Activated CD8-positive, alpha-beta T cell treated with anti-CD3 and anti-CD28 coated beads, Interleukin-2, amount 10 ng/mL, durations not matched to agents 7 days and 5 days (primary cell): Measurements from ENCODE around the gene RNASE13. TPM values are rescaled to one million over a fixed set of nuclear protein-coding genes. Genes with fewer than 3 reads are reported as not detected.

ENCODE experiments used
- ATAC-seq: fragments of 150-1000 bp; cut with Tn5 transposase; one replicate; pipeline ENCODE4 v1.10.0; 2021; ENCODE audit warnings: moderate library complexity
- CTCF ChIA-PET: fragments of 350-600 bp; sonication (Branson Sonifier 250); formaldehyde crosslinking; loops from one replicate; lab custom pipeline; 2021; ENCODE audit warnings: antibody characterized with exemption; lab: Charles Lee
- POLR2A ChIA-PET: fragments of 350-600 bp; sonication (Branson Sonifier 250); formaldehyde crosslinking; loops from one replicate; lab custom pipeline; 2021; ENCODE audit warnings: antibody characterized with exemption; lab: Charles Lee
- DNase-seq: peaks from one replicate; pipeline ENCODE4 v3.0.0-alpha.2; 2020
- H3K27ac Mint-ChIP-seq: one replicate; pipeline ENCODE4 v1.8.0; 2021; ENCODE audit warnings: mild to moderate bottlenecking, mixed read lengths
- H3K27me3 Mint-ChIP-seq: one replicate; pipeline ENCODE4 v1.8.0; 2021; ENCODE audit warnings: low read depth, mixed read lengths
- H3K36me3 Mint-ChIP-seq: one replicate; pipeline ENCODE4 v1.8.0; 2021; ENCODE audit warnings: low read depth, mixed read lengths
- H3K4me1 Mint-ChIP-seq: one replicate; pipeline ENCODE4 v1.8.0; 2021; ENCODE audit warnings: low read depth, mixed read lengths
- H3K4me3 Mint-ChIP-seq: one replicate; pipeline ENCODE4 v1.8.0; 2021; ENCODE audit warnings: mild to moderate bottlenecking, mixed read lengths
- H3K9me3 Mint-ChIP-seq: one replicate; pipeline ENCODE4 v1.8.0; 2022; ENCODE audit warnings: mixed read lengths; ENCODE audit not compliant: insufficient read depth
- total RNA-seq, 2 experiments: library from RNA; stranded (reverse); gene quantifications; one replicate each; pipeline ENCODE4 v1.2.3, GENCODE V29; 2021

The RNASE13 gene
- total RNA-seq: not detected

GRCh38 chr14:21034707-21035106 is at the start of gene RNASE13:
Gene RNASE13 (minus strand): TSS chr14:21034807. CDS start chr14:21034288, 519 bp downstream.
- no peak within 1 kb of the TSS for H3K4me3 Mint-ChIP-seq
- ChIA-PET POLR2A (interaction anchor here (1.3 kb wide), 1 partner anchor 35 kb away, joined by 3 read pairs; the partner anchor contains the start of gene ARHGEF40), CTCF (interaction anchor here (1.8 to 12.6 kb wide), 2 partner anchors 19 to 33 kb away, joined by 5 to 117 read pairs; no protein-coding TSS in a partner anchor)
- no peaks in the 10 kb centered on the region for H3K9me3 Mint-ChIP-seq
- H3K27ac Mint-ChIP-seq: no peak within 1 kb of the TSS
- no peaks in the 10 kb centered on the region for H3K4me1 Mint-ChIP-seq
- no peaks in the 10 kb centered on the region for H3K36me3 Mint-ChIP-seq
- ATAC-seq (no peak), DNase-seq (no peak)
- peaks cover 14% of the 10 kb centered on the region for H3K27me3 Mint-ChIP-seq

GRCh38 chr14:21084396-21084795 is 49.8 kb upstream of the RNASE13 start:
- Mint-ChIP-seq H3K36me3 (no peaks in the 10 kb centered on the region), H3K4me3 (no peak overlapping the region), H3K4me1 (peaks cover 29% of the 10 kb centered on the region), H3K27me3 (no peaks in the 10 kb centered on the region), H3K9me3 (no peaks in the 10 kb centered on the region), H3K27ac (no peak overlapping the region)
- DNase-seq: no peak
- ChIA-PET POLR2A (no interaction called here), CTCF (interaction anchor here (1.3 to 2.1 kb wide), 4 partner anchors 8 to 69 kb away, joined by 4 to 9 read pairs (median 6); no protein-coding TSS in a partner anchor)
- ATAC-seq: no peak

- CTCF ChIA-PET: interaction anchor here (1.3 to 2.1 kb wide), 5 partner anchors 9 to 69 kb away, joined by 4 to 9 read pairs (median 8); no protein-coding TSS in a partner anchor
- H3K27ac Mint-ChIP-seq: no peak overlapping the region
- no peaks in the 10 kb centered on the region for H3K36me3 Mint-ChIP-seq
- DNase-seq: no peak
- no peaks in the 10 kb centered on the region for H3K27me3 Mint-ChIP-seq
- ATAC-seq: no peak
- H3K9me3 Mint-ChIP-seq: no peaks in the 10 kb centered on the region
- POLR2A ChIA-PET: no interaction called here
- H3K4me1 Mint-ChIP-seq: peaks cover 24% of the 10 kb centered on the region
- no peak overlapping the region for H3K4me3 Mint-ChIP-seq
Measured at GRCh38 chr14:21083565-21084325, 49.1 kb upstream of the RNASE13 start.

GRCh38 chr14:21081521-21082142 is 47.0 kb upstream of the RNASE13 start:
- Mint-ChIP-seq H3K4me1 (peaks cover 6% of the 10 kb centered on the region), H3K27me3 (peaks cover 3% of the 10 kb centered on the region), H3K27ac (no peak overlapping the region), H3K36me3 (no peaks in the 10 kb centered on the region), H3K4me3 (no peak overlapping the region), H3K9me3 (no peaks in the 10 kb centered on the region)
- no peak for DNase-seq
- ATAC-seq: no peak
- ChIA-PET CTCF (interaction anchor here (1.1 to 1.4 kb wide), 2 partner anchors 10 to 67 kb away, joined by 3 to 5 read pairs; no protein-coding TSS in a partner anchor), POLR2A (no interaction called here)

- DNase-seq (no peak), ATAC-seq (no peak)
- Mint-ChIP-seq H3K4me3 (no peak overlapping the region), H3K4me1 (no peaks in the 10 kb centered on the region), H3K27me3 (peaks cover 6% of the 10 kb centered on the region), H3K27ac (no peak overlapping the region), H3K9me3 (no peaks in the 10 kb centered on the region), H3K36me3 (no peaks in the 10 kb centered on the region)
- ChIA-PET CTCF (interaction anchor here (2.4 to 3.9 kb wide), 2 partner anchors 10 to 11 kb away, joined by 7 to 20 read pairs; no protein-coding TSS in a partner anchor), POLR2A (no interaction called here)
Measured at GRCh38 chr14:21078726-21079125, 44.1 kb upstream of the RNASE13 start.

- H3K27me3 Mint-ChIP-seq: peaks cover 10% of the 10 kb centered on the region
- POLR2A ChIA-PET: no interaction called here
- CTCF ChIA-PET: interaction anchor here (2.4 to 3.9 kb wide), 2 partner anchors 11 kb away, joined by 7 to 20 read pairs; no protein-coding TSS in a partner anchor
- DNase-seq (no peak), ATAC-seq (no peak)
- H3K27ac Mint-ChIP-seq: no peak overlapping the region
- no peaks in the 10 kb centered on the region for H3K4me1 Mint-ChIP-seq
- H3K9me3 Mint-ChIP-seq: no peaks in the 10 kb centered on the region
- no peaks in the 10 kb centered on the region for H3K36me3 Mint-ChIP-seq
- H3K4me3 Mint-ChIP-seq: no peak overlapping the region
Measured at GRCh38 chr14:21078287-21078686, 43.7 kb upstream of the RNASE13 start.

- ChIA-PET POLR2A (no interaction called here), CTCF (interaction anchor here (2.4 to 3.9 kb wide), 2 partner anchors 10 to 11 kb away, joined by 7 to 20 read pairs; no protein-coding TSS in a partner anchor)
- DNase-seq: no peak
- Mint-ChIP-seq H3K36me3 (no peaks in the 10 kb centered on the region), H3K9me3 (no peaks in the 10 kb centered on the region), H3K4me1 (no peaks in the 10 kb centered on the region), H3K27me3 (peaks cover 13% of the 10 kb centered on the region), H3K27ac (no peak overlapping the region), H3K4me3 (no peak overlapping the region)
- ATAC-seq: no peak
Measured at GRCh38 chr14:21077672-21078071, 43.1 kb upstream of the RNASE13 start.

GRCh38 chr14:21075719-21076437 is 41.3 kb upstream of the RNASE13 start:
- no peaks in the 10 kb centered on the region for H3K9me3 Mint-ChIP-seq
- POLR2A ChIA-PET: no interaction called here

GRCh38 chr14:21074398-21075272 is 40.0 kb upstream of the RNASE13 start:
- peaks cover 38% of the 10 kb centered on the region for H3K27me3 Mint-ChIP-seq
- ChIA-PET POLR2A (no interaction called here), CTCF (interaction anchor here (0.8 to 2.4 kb wide), 4 partner anchors 15 to 60 kb away, joined by 3 to 8 read pairs (median 4); no protein-coding TSS in a partner anchor)
- H3K4me1 Mint-ChIP-seq: peaks cover 25% of the 10 kb centered on the region
- ATAC-seq (no peak), DNase-seq (no peak)
- no peaks in the 10 kb centered on the region for H3K36me3 Mint-ChIP-seq
- H3K27ac Mint-ChIP-seq: no peak overlapping the region
- no peaks in the 10 kb centered on the region for H3K9me3 Mint-ChIP-seq
- H3K4me3 Mint-ChIP-seq: no peak overlapping the region

More at GRCh38 chr14:21075719-21076437, 41.3 kb upstream of the RNASE13 start:
- CTCF ChIA-PET: interaction anchor here (1.3 to 3.9 kb wide), 4 partner anchors 8 to 61 kb away, joined by 3 to 20 read pairs (median 6); no protein-coding TSS in a partner anchor
- Mint-ChIP-seq H3K27ac (no peak overlapping the region), H3K36me3 (no peaks in the 10 kb centered on the region), H3K4me1 (peaks cover 17% of the 10 kb centered on the region), H3K27me3 (peaks cover 30% of the 10 kb centered on the region), H3K4me3 (no peak overlapping the region)
- ATAC-seq (no peak), DNase-seq (no peak)

- no peak overlapping the region for H3K4me3 Mint-ChIP-seq
- ATAC-seq (no peak), DNase-seq (no peak)
- CTCF ChIA-PET: interaction anchor here (0.9 to 2.4 kb wide), 2 partner anchors 30 to 59 kb away, joined by 5 to 8 read pairs; no protein-coding TSS in a partner anchor
- no peaks in the 10 kb centered on the region for H3K36me3 Mint-ChIP-seq
- H3K27ac Mint-ChIP-seq: no peak overlapping the region
- peaks cover 32% of the 10 kb centered on the region for H3K4me1 Mint-ChIP-seq
- H3K9me3 Mint-ChIP-seq: no peaks in the 10 kb centered on the region
- POLR2A ChIA-PET: no interaction called here
- H3K27me3 Mint-ChIP-seq: peaks cover 46% of the 10 kb centered on the region
Measured at GRCh38 chr14:21073921-21074320, 39.3 kb upstream of the RNASE13 start.
